Measurements from ENCODE around the gene ABCA3.

- no peak for TF ChIP-seq CTCF (IDR thresholded peaks at IDR 0.05)
- no peak for TF ChIP-seq POLR2AphosphoS5 (IDR thresholded peaks at IDR 0.05)
- TF ChIP-seq POLR2A (IDR thresholded peaks at IDR 0.05) = no peak
These were observed 32.6 kb upstream of the ABCA3 start for GRCh38 chr16:2373176-2373575.

All from suprapubic skin (tissue), 4 donors.